Ectodermal cell (in vitro differentiated cells): ENCODE results near the gene PEX10.

Experiments used
- H3K27ac ChIP-seq: 2 replicates; pipeline ENCODE4 v1.7.0; 2013; ENCODE audit warnings: mild to moderate bottlenecking, low read depth, low read length; ENCODE audit not compliant: insufficient read depth, poor library complexity, severe bottlenecking
- H3K27me3 ChIP-seq: 2 replicates; pipeline ENCODE4 v1.7.0; 2013; ENCODE audit warnings: mild to moderate bottlenecking, low read length; ENCODE audit not compliant: insufficient read depth, control insufficient read depth, poor library complexity, severe bottlenecking
- H3K36me3 ChIP-seq: one replicate; pipeline ENCODE4 v1.7.0; 2013; ENCODE audit warnings: low read length; ENCODE audit not compliant: control insufficient read depth, insufficient read depth
- H3K4me1 ChIP-seq: one replicate; pipeline ENCODE4 v1.7.0; 2013; ENCODE audit warnings: low read length; ENCODE audit not compliant: control insufficient read depth, insufficient read depth
- H3K4me3 ChIP-seq: 2 replicates; pipeline ENCODE4 v1.7.0; 2013; ENCODE audit warnings: low read depth, low read length, control low read depth; ENCODE audit not compliant: insufficient read depth
- H3K9me3 ChIP-seq: 2 replicates; pipeline ENCODE4 v1.7.0; 2013; ENCODE audit warnings: mild to moderate bottlenecking, low read length, moderate library complexity; ENCODE audit not compliant: control insufficient read depth
- WGBS, 2 experiments: methylation state at CpG; one replicate each; pipeline ENCODE4 v1.1.7; 2013; ENCODE audit warnings: missing lambda C conversion rate in 2 of 2; 5-methylcytosine and 5-hydroxymethylcytosine counted together

PEX10 gene

DNA sequence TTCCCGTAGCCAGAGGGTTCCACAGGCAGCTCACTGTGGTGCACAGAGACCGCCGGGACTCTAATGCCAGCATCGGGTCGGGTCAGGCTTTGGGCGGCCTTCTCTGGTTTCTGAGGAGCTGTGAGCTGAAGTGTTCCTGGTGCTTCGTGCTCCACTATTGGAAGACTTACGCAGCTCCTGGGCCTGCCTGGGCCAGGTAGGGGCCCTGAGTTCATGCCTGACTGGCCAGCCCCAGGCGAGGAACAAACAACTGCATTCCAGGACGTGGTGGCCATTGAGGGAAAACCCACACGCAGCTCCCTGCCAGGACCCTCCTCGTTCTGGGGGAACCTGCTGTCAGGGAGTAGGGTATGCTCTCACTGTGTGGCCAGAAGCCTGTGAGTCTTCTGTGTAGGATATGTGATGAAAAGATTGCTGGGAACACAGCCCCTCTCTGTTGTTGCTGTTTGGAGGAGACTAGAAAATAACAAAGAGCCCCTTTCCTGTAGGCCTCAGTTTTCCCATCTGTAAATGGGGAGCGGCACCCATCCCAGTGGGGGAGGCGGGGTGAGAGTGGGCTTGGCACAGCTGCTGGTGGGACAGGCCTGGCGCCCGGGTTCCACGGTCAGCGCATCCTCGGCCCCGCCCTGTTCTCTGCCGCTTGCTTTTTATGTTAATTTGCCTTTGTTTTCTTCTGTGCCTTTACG is 12.3 kb downstream of the PEX10 start:
- H3K9me3 ChIP-seq = no peaks in the 10 kb centered on the region
- H3K36me3 ChIP-seq = peaks cover 38% of the 10 kb centered on the region
- no peaks in the 10 kb centered on the region for H3K27me3 ChIP-seq
- 94 to 96% methylated on average over 22 of the region's 22 CpGs for whole genome bisulfite sequencing, 2 experiments
- no peaks in the 10 kb centered on the region for H3K4me1 ChIP-seq
- no peak overlapping the region for H3K27ac ChIP-seq
- no peak overlapping the region for H3K4me3 ChIP-seq

DNA sequence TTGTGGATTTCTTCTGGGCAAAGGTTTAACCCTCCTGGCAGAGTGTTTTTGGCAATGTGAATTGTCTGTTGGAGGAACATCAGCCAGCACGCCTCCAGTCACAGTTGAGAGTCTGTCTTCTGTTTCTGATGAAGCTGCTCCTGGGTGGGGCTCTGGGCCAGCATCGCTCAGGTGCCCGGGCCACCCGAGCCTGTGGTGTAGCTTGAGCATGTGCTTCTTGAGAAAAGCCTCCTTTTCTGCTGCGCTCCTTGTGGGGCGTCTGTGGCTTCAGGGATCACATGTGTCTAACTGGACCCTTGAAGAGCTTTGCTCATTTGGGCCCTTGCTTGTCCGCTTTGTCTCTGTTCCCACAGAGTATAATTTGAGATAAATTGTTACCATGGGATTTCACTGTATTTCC is 13.5 kb downstream of the PEX10 start:
- no peak overlapping the region for H3K4me3 ChIP-seq
- H3K9me3 ChIP-seq = no peaks in the 10 kb centered on the region
- whole genome bisulfite sequencing, 2 experiments = 97% methylated on average over 7 of the region's 7 CpGs
- H3K27me3 ChIP-seq = no peaks in the 10 kb centered on the region
- H3K36me3 ChIP-seq = peaks cover 37% of the 10 kb centered on the region
- no peak overlapping the region for H3K27ac ChIP-seq
- H3K4me1 ChIP-seq = no peaks in the 10 kb centered on the region

GRCh38 chr1:2397007-2397679 is 15.2 kb downstream of the PEX10 start:
- Histone ChIP-seq H3K36me3 (peaks cover 26% of the 10 kb centered on the region), H3K9me3 (no peaks in the 10 kb centered on the region), H3K4me3 (no peak overlapping the region), H3K27me3 (no peaks in the 10 kb centered on the region), H3K27ac (no peak overlapping the region), H3K4me1 (peaks cover 5% of the 10 kb centered on the region)
- 96 to 97% methylated on average over 19 of the region's 19 CpGs for WGBS, 2 experiments

- no peak overlapping the region for H3K4me3 ChIP-seq
- peaks cover 26% of the 10 kb centered on the region for H3K36me3 ChIP-seq
- WGBS, 2 experiments = 96 to 98% methylated on average over 5 of the region's 5 CpGs
- peaks cover 5% of the 10 kb centered on the region for H3K4me1 ChIP-seq
- H3K27me3 ChIP-seq = no peaks in the 10 kb centered on the region
- no peaks in the 10 kb centered on the region for H3K9me3 ChIP-seq
- no peak overlapping the region for H3K27ac ChIP-seq
Measured at GRCh38 chr1:2396476-2396875, 15.9 kb downstream of the PEX10 start.

DNA sequence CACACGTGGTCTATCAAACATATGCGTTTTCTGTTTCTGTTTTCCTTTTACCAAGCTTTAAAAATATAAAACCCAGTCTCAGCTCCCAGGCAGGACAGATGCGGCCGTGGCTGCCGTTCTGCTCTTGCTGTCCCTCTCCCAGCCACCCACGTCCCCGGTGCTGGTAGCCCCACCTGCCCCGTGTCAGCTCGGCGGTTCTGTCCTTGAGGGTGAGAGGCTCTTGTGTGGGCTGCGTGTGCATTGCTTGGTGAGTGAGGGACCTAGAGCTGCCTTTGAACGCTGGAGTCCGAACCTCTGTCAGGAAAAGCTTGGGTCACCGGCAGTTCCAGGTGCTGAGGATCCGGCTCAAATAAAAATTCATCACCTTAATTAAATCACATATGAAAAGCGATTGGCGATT is 16.3 kb downstream of the PEX10 start:
- H3K4me3 ChIP-seq = no peak overlapping the region
- 90 to 94% methylated on average over 14 to 15 of the region's 17 CpGs for WGBS, 2 experiments
- H3K27me3 ChIP-seq = no peaks in the 10 kb centered on the region
- H3K27ac ChIP-seq = no peak overlapping the region
- H3K9me3 ChIP-seq = no peaks in the 10 kb centered on the region
- peaks cover 5% of the 10 kb centered on the region for H3K4me1 ChIP-seq
- peaks cover 26% of the 10 kb centered on the region for H3K36me3 ChIP-seq

- peaks cover 8% of the 10 kb centered on the region for H3K4me1 ChIP-seq
- H3K27me3 ChIP-seq = no peaks in the 10 kb centered on the region
- H3K4me3 ChIP-seq = no peak overlapping the region
- H3K27ac ChIP-seq = no peak overlapping the region
- 90 to 91% methylated on average over 10 of the region's 10 CpGs for WGBS, 2 experiments
- H3K9me3 ChIP-seq = no peaks in the 10 kb centered on the region
- H3K36me3 ChIP-seq = peaks cover 22% of the 10 kb centered on the region
Measured at GRCh38 chr1:2395245-2395644, 17.1 kb downstream of the PEX10 start.

- Histone ChIP-seq H3K9me3 (no peaks in the 10 kb centered on the region), H3K4me3 (no peak overlapping the region), H3K36me3 (peaks cover 18% of the 10 kb centered on the region), H3K4me1 (peaks cover 11% of the 10 kb centered on the region), H3K27me3 (no peaks in the 10 kb centered on the region), H3K27ac (no peak overlapping the region)
- 94 to 96% methylated on average over 11 of the region's 11 CpGs for WGBS, 2 experiments
Measured at GRCh38 chr1:2394761-2395160, 17.6 kb downstream of the PEX10 start.

- Histone ChIP-seq H3K4me3 (no peak overlapping the region), H3K27ac (no peak overlapping the region), H3K27me3 (no peaks in the 10 kb centered on the region), H3K9me3 (no peaks in the 10 kb centered on the region), H3K36me3 (peaks cover 14% of the 10 kb centered on the region), H3K4me1 (peaks cover 11% of the 10 kb centered on the region)
- WGBS, 2 experiments = 96 to 97% methylated on average over 7 of the region's 7 CpGs
Measured at GRCh38 chr1:2394220-2394619, 18.1 kb downstream of the PEX10 start.

DNA sequence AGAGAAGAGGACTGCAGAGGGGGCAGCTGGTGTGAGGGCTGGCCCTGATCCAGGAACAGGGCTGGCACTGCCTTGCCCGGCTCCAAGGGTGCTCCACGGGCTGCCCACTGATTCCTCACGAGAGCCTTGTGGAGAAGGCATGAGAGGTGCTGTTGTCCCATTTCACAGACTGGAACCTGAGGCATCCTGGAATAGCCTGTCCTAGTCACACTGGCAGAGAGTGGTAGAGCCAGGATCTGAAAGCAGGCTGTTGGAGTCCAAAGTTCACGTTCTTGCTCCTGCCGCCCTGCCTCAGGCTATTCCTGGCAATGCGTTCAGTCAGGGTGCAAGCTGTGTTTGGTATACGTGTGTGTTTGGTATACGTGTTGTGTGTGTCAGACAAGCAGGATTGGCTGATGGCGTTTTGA is 18.9 kb downstream of the PEX10 start:
- peaks cover 9% of the 10 kb centered on the region for H3K36me3 ChIP-seq
- peaks cover 11% of the 10 kb centered on the region for H3K4me1 ChIP-seq
- H3K27ac ChIP-seq = no peak overlapping the region
- H3K4me3 ChIP-seq = no peak overlapping the region
- 96 to 97% methylated on average over 9 of the region's 9 CpGs for WGBS, 2 experiments
- no peaks in the 10 kb centered on the region for H3K27me3 ChIP-seq
- no peaks in the 10 kb centered on the region for H3K9me3 ChIP-seq

DNA sequence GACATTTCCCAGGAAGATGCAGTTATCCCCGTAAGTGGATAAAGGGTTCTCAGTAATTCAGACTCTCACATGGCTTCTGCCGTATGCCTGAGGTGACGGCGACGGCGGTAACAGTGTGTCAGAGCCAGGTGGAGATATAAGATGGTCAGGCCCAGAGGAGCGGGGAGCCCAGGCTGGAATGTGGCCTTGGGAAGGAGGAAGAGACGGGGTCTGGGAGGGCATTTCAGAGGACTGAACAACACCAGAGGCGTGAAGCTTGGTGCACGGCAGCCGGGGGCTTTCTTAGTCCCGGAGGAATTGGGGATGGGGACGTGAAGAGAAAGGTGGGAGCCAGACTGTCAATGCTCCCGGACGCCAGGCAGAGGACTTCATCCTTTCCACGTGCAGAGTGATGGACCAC is 19.7 kb downstream of the PEX10 start:
- Histone ChIP-seq H3K4me3 (peak overlapping the region; percentile 98), H3K9me3 (no peaks in the 10 kb centered on the region), H3K27ac (no peak overlapping the region), H3K36me3 (peaks cover 9% of the 10 kb centered on the region), H3K4me1 (peaks cover 11% of the 10 kb centered on the region), H3K27me3 (no peaks in the 10 kb centered on the region)
- WGBS, 2 experiments = 88 to 89% methylated on average over 16 of the region's 16 CpGs
